ENCODE results near the gene PLEKHB1. TPM values are rescaled to one million over a fixed set of nuclear protein-coding genes. Genes with fewer than 3 reads are reported as not detected.

PLEKHB1 gene
- total RNA-seq, 1 experiment from 2014 or later: 12.7 TPM

GRCh38 chr11:73680687-73681086, 34.3 kb downstream of the PLEKHB1 start:
- BruUV-seq (replicated peaks): no TSS peak
- no peak overlapping the region for H3K27ac Mint-ChIP-seq (ENCODE audit: unreplicated experiment)
- Histone ChIP-seq H3K4me3 (ENCODE audit: low read depth, low read length) (no peak overlapping the region), H3K9me3 (no peaks in the 10 kb centered on the region), H3K4me1 (no peaks in the 10 kb centered on the region), H3K27me3 (replicated peaks; ENCODE audit: control insufficient read depth, insufficient read depth, low read length) (no peaks in the 10 kb centered on the region), H3K36me3 (ENCODE audit: control insufficient read depth, insufficient read depth, low read length) (no peaks in the 10 kb centered on the region; the same call in 1 of the 2 replicates)
- ChIA-PET CTCF (interaction anchor here (0.8 to 1.8 kb wide), 3 partner anchors 16 to 251 kb away, joined by 3 to 7 read pairs (median 3); no protein-coding TSS in a partner anchor), POLR2A (interaction anchor here (0.6 to 0.7 kb wide), 2 partner anchors 171 to 250 kb away, joined by 3 to 8 read pairs; no protein-coding TSS in a partner anchor)
- H3K27me3 Mint-ChIP-seq (ENCODE audit: insufficient read depth, unreplicated experiment): no peaks in the 10 kb centered on the region
- peaks cover 77% of the 10 kb centered on the region for H3K36me3 Mint-ChIP-seq (ENCODE audit: insufficient read depth, unreplicated experiment)
- TF ChIP-seq, protein P1, sequence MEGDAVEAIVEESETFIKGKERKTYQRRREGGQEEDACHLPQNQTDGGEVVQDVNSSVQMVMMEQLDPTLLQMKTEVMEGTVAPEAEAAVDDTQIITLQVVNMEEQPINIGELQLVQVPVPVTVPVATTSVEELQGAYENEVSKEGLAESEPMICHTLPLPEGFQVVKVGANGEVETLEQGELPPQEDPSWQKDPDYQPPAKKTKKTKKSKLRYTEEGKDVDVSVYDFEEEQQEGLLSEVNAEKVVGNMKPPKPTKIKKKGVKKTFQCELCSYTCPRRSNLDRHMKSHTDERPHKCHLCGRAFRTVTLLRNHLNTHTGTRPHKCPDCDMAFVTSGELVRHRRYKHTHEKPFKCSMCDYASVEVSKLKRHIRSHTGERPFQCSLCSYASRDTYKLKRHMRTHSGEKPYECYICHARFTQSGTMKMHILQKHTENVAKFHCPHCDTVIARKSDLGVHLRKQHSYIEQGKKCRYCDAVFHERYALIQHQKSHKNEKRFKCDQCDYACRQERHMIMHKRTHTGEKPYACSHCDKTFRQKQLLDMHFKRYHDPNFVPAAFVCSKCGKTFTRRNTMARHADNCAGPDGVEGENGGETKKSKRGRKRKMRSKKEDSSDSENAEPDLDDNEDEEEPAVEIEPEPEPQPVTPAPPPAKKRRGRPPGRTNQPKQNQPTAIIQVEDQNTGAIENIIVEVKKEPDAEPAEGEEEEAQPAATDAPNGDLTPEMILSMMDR (IDR thresholded peaks at IDR 0.05; ENCODE audit: insufficient read depth in 1 of 2, low read depth in 1 of 2, low read length in 1 of 2, severe bottlenecking in 1 of 2, unreplicated experiment in 1 of 2): no peak
- no peaks in the 10 kb centered on the region for H3K4me1 Mint-ChIP-seq (ENCODE audit: low read depth, unreplicated experiment)
- H3K4me3 Mint-ChIP-seq (ENCODE audit: unreplicated experiment): no peak overlapping the region
- intact Hi-C loops (cut with micrococcal nuclease; ENCODE audit: unreplicated experiment): no loop called here
- H3K9me3 Mint-ChIP-seq (ENCODE audit: unreplicated experiment): no peaks in the 10 kb centered on the region
- DNase-seq: no peak

DNA sequence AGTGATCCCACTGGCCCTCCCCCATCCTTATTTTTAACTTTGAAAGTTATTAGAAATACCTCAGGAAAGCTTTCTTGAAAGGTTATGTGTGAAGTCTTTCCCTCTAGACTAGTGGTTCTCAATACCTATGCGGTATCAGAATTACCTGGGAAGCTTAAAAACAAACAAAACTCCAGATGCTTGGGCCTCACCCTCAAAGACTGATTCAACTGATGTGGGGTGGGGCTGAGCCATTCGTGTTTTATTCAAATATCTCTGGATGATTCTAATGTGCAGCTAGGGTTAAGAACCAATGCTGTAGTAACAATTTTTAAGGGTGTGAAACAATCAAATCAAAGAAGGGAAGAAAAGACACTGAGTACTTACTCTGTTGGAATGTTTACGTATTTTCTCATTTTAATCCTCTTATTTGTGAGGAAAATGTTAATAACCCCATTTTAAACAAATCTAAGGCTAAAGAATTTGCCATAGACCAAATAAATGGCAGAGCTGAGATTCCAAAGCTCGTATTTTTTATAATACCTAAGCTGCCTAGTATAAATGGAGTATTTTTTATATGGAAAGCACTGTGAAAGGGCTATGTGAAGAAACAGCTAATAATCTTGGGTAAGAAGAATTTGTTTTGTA, 47.6 kb downstream of the PLEKHB1 start:
- DNase-seq: no peak
- no peak overlapping the region for H3K27ac Mint-ChIP-seq (ENCODE audit: unreplicated experiment)
- H3K4me1 Mint-ChIP-seq (ENCODE audit: low read depth, unreplicated experiment): no peaks in the 10 kb centered on the region
- no peaks in the 10 kb centered on the region for H3K27me3 Mint-ChIP-seq (ENCODE audit: insufficient read depth, unreplicated experiment)
- H3K9me3 Mint-ChIP-seq (ENCODE audit: unreplicated experiment): no peaks in the 10 kb centered on the region
- no peak overlapping the region for H3K4me3 Mint-ChIP-seq (ENCODE audit: unreplicated experiment)
- ChIA-PET CTCF (no interaction called here), POLR2A (no interaction called here)
- no TSS peak for BruUV-seq (replicated peaks)
- peaks cover 55% of the 10 kb centered on the region for H3K36me3 Mint-ChIP-seq (ENCODE audit: insufficient read depth, unreplicated experiment)
- H3K27me3 ChIP-seq (replicated peaks; ENCODE audit: control insufficient read depth, insufficient read depth, low read length): no peaks in the 10 kb centered on the region
- 0 out of 2 replicates have a peak, but pooled peaks cover 3% of the 10 kb centered on the region for H3K36me3 ChIP-seq (ENCODE audit: control insufficient read depth, insufficient read depth, low read length)
- H3K4me3 ChIP-seq (ENCODE audit: low read depth, low read length): no peak overlapping the region
- no peaks in the 10 kb centered on the region for H3K4me1 ChIP-seq
- intact Hi-C loops (cut with micrococcal nuclease; ENCODE audit: unreplicated experiment): no loop called here
- TF ChIP-seq, protein P1 (IDR thresholded peaks at IDR 0.05; ENCODE audit: insufficient read depth in 1 of 2, low read depth in 1 of 2, low read length in 1 of 2, severe bottlenecking in 1 of 2, unreplicated experiment in 1 of 2): no peak
- H3K9me3 ChIP-seq: no peaks in the 10 kb centered on the region

- no peak overlapping the region for H3K27ac Mint-ChIP-seq (ENCODE audit: unreplicated experiment)
- no peaks in the 10 kb centered on the region for H3K27me3 Mint-ChIP-seq (ENCODE audit: insufficient read depth, unreplicated experiment)
- ChIA-PET POLR2A (no interaction called here), CTCF (no interaction called here)
- Histone ChIP-seq H3K4me1 (no peaks in the 10 kb centered on the region), H3K27me3 (replicated peaks; ENCODE audit: control insufficient read depth, insufficient read depth, low read length) (no peaks in the 10 kb centered on the region), H3K36me3 (ENCODE audit: control insufficient read depth, insufficient read depth, low read length) (peaks cover 1% of the 10 kb centered on the region), H3K4me3 (ENCODE audit: low read depth, low read length) (no peak overlapping the region), H3K9me3 (no peaks in the 10 kb centered on the region)
- no peaks in the 10 kb centered on the region for H3K9me3 Mint-ChIP-seq (ENCODE audit: unreplicated experiment)
- BruUV-seq (replicated peaks): no TSS peak
- no peaks in the 10 kb centered on the region for H3K4me1 Mint-ChIP-seq (ENCODE audit: low read depth, unreplicated experiment)
- no peak for DNase-seq
- H3K36me3 Mint-ChIP-seq (ENCODE audit: insufficient read depth, unreplicated experiment): peaks cover 78% of the 10 kb centered on the region
- TF ChIP-seq, protein P1 (IDR thresholded peaks at IDR 0.05; ENCODE audit: insufficient read depth in 1 of 2, low read depth in 1 of 2, low read length in 1 of 2, severe bottlenecking in 1 of 2, unreplicated experiment in 1 of 2): no peak
- intact Hi-C loops (cut with micrococcal nuclease; ENCODE audit: unreplicated experiment): no loop called here
- H3K4me3 Mint-ChIP-seq (ENCODE audit: unreplicated experiment): no peak overlapping the region
Measured at GRCh38 chr11:73705053-73705452, 58.7 kb downstream of the PLEKHB1 start.
